GM18498 (cell line): Measurements from ENCODE around the gene ZNF564.
A peak's percentile ranks its signal among the peaks of the same experiment; 100 is the strongest.
"Not testable (repeated sequence)": the region's sequence is repeated elsewhere in the genome, so short reads cannot be mapped to it uniquely, and the experiment has no call there.

Source experiments
- ATAC-seq: cut with Tn5 transposase; IDR thresholded peaks from one replicate; pipeline ENCODE4 v1.9.1; 2021; ENCODE audit warnings: mild to moderate bottlenecking, moderate library complexity; ENCODE audit not compliant: unreplicated experiment

Gene ZNF564

DNA sequence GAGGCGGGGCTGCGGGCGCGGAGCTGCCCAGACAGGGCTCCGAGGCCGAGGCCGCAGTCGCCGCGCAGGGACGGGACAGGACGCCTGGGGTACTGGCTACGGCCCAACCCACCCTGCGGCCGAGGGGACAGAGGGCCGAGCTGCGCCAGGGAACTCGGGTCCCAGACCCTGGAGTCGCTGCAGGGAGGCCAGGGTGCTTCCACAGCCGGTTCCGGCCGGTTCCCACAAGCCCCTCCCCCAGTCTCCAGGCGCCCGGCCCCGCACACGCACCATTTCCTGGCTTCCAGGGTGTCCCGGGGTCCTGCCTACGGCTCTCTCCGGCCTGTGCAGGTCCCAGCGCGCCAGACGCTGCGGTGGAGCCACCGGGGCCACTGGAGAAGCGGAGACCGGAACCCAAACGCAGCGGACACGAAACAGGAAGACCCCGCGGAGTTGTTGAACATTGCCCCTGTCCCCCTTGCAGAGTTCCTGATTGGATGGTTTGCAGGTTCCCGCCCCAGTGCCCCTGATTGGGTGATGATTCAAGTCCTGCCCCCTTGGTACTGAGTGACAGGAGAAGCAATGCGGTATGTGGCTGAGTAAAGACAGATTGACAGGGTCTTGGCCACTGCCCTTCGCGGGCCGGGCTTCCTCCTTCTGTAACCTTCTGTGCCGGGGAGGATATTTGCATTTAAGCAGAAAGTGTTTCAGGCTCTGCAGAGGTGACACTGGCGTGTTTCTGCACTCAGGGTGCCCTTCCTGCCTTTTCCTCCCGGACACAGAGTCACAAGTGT is at the start of gene ZNF564:
TSS of gene ZNF564 (minus strand) at position 423 of the 773 bp plus-strand sequence. CDS start at position 273, 150 bp downstream.
- ATAC-seq, result peak; percentile 97

DNA sequence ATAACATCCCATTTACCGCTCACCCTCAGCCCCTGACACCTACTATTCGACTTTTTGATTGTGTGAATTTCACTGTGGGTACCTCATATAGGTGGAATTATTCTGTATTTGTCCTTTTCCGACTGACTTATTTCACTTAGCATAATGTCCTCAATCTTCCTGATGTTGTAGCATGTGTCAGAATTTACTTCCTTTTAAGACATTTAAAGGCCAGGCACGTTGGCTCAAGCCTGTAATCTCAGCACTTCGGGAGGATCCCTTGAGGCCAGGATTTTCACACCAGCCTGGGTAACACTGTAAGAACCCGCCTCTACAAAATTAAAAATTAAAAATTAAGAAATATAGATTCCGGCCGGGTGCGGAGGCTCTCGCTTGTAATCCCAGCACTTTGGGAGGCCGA is 46.3 kb upstream of the ZNF564 start:
- no peak for ATAC-seq

DNA sequence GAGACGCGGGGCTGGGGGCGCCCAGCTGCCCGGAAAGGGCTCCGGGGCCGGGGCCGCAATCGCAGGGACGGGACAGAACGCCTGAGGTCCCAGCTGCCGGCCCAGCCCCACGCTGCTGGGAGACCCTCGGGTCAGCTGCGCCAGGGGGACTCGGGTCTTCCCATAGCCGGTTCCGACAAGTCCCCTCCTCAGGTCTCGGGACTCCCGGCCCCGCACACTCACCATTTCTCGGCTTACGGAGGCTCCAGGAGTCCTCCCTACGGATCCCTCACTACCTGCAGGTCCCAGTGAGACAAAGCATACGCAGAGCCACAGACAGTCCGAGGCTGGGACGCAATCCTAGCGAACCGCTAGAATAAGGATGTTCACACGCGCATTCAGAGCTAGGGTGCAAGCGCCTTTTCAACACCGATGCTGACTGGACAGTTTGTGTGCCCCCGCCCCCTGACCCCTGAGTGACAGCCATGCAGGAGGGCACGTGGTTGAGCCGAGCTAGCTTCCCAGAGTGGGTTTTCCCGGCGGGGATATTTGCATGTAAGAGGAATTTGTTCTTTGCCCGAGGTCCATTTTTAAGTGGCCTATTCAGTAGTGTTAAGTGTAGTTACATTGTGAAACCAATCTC is 45.8 kb upstream of the ZNF564 start:
- ATAC-seq, result no peak

DNA sequence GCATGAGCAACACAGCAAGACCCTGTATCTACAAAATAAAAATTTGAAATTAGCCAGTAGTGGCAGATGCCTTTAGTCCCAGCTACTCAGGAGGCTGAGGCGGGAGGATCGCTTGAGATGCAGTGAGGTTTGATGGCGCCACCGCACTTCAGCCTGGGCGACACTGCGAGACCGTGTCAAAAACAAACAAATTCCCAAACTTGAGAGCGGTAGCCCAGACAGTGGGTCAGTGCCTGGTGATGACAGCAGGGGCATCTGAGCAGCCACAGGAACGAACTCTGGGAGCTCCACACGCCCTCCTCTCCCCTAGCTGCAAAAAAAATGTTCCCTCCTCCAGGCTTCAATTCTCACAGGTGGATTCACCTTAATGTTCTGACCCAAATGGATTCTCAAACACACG is 45.2 kb upstream of the ZNF564 start:
- ATAC-seq, result no peak

- ATAC-seq, result no peak
Observed at GRCh38 chr19:12581100-12581499, 29.8 kb upstream of the ZNF564 start.

DNA sequence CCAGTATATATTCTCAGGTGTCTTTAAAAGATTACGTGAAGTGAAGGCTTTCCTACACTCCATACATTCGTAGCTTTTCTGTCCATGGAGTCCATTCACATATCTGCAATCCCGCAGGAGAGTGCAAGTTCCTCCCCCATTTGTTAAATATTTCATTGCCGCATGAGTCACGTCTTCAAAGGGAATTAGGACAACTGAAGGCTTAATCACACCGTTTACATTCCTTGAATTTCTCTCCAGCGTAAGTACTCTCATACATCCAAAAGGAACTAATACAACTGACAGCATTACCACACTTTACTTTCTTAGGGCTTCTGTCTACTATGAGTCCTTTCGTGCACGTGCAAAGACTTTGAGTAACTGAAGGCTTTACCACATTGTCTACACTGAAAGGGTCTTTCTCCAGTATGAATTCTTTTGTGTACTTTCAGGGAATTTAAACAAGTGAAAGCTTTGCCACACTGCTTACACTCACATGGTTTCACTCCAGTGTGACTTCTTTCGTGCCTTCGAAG is 29.0 kb upstream of the ZNF564 start:
- ATAC-seq, result no peak

- ATAC-seq, result no peak
Observed at GRCh38 chr19:12578641-12579040, 27.4 kb upstream of the ZNF564 start.

DNA sequence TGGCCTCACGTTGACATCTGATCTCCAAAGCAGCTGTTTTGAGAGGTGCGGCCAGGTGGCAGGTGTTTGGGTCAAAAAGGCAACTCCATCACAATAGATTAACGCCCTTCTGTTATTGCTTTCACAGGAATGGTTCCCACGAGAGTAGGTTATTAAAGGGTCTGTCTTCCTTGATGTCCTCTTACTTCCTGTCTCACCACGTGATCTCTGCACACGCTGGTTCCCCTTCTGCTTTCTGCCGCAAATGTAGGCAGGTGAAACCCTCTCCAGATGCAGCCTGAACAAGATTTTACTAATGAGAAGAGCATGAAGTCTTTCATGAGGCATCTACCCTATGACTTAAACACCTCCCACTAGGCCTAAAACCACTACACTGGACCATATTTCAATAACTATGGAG is 22.8 kb upstream of the ZNF564 start:
- no peak for ATAC-seq

DNA sequence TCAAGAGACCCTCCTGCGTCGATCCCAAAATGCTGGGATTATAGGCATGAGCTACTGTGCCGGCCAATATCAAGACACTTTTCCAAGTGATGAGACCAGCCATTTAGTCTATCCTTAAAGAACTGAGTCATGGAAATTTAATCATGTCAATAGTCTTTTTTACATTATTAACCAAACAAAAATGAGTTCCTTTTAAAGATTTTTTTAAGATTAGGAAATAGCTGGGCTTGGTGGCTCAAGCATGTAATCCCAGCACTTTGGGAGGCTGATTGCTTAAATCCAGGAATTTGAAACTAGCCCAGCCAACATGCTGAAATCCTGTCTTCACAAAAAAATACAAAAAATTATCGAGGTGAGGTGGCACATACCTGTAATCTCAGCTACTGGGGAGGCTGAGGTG is 16.7 kb upstream of the ZNF564 start:
- no peak for ATAC-seq

GRCh38 chr19:12566380-12566779 is 15.1 kb upstream of the ZNF564 start:
- not testable (repeated sequence) for ATAC-seq

DNA sequence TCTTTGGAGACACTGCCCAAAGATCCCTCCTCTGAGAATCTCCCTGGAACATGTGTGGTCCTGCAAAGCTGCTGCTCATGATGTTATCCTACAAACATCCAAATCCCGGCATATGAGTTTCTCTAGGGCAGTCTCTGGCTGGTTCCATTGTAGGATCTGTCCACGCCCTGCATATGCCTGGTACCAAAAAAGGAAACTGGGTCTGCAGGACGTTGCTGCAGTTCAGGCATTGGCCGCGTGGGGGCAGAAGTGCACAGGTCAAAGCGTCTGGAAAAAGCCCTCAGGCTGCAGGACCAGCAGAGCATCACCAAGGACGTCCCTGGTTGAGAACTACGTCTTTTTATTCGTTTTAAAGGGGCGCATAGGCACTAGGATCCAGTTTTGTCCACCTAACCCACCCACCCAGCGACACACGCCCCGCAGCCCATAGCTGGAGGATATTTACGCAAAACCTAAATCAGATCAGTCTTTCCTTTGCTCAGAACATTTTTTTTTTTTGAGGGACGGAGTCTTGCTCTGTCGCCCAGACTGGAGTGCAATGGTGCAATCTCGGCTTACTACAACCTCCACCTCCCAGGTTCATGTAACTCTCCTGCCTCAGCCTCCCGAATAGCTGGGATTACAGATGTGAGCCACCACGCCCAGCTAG is 12.9 kb upstream of the ZNF564 start:
- no peak for ATAC-seq

GRCh38 chr19:12555456-12555930 is 4.2 kb upstream of the ZNF564 start:
- ATAC-seq, result no peak

DNA sequence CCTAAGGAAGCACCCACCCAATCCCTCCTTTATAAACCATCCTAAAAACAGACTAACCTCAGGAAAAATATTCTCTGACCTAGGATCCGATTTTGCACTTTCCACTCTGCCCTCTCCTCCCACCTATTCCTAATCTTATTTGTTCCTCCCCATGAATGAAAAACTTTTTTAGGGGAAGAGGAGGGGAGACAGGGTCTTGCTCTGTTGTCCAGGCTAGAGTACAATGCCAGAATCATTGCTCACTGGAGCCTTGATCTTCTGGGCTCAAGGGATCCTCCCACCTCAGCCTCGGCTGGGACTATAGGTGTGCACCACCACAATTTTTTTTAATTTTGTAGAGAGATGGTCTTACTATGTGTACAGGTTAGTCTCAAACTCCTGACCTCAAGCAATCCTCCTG is 4.4 kb downstream of the ZNF564 start:
- ATAC-seq, result no peak

- no peak for ATAC-seq
Observed at GRCh38 chr19:12546068-12546467, 5.2 kb downstream of the ZNF564 start.

- ATAC-seq, result no peak
Observed at GRCh38 chr19:12545267-12545666, 6.0 kb downstream of the ZNF564 start.

GRCh38 chr19:12544401-12544876 is 6.8 kb downstream of the ZNF564 start:
- ATAC-seq, result no peak

DNA sequence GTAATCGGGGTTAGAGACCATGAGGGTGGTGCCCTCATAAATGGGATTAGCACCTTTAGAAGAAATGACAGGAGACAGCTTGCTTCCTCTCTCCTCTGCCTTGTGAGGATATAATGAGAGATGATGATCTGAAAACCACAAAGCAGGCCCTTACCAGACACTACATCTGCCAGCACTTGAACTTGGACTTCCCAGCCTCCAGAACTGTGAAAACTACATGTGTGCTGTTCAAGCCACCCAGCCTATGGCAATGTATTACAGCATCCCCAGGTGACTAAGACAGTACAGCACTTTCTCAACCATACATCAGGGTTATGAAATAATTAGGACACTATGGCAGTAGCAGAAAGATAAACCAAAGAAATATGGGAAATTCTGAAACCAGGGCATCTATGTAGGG is 7.4 kb downstream of the ZNF564 start:
- no peak for ATAC-seq

DNA sequence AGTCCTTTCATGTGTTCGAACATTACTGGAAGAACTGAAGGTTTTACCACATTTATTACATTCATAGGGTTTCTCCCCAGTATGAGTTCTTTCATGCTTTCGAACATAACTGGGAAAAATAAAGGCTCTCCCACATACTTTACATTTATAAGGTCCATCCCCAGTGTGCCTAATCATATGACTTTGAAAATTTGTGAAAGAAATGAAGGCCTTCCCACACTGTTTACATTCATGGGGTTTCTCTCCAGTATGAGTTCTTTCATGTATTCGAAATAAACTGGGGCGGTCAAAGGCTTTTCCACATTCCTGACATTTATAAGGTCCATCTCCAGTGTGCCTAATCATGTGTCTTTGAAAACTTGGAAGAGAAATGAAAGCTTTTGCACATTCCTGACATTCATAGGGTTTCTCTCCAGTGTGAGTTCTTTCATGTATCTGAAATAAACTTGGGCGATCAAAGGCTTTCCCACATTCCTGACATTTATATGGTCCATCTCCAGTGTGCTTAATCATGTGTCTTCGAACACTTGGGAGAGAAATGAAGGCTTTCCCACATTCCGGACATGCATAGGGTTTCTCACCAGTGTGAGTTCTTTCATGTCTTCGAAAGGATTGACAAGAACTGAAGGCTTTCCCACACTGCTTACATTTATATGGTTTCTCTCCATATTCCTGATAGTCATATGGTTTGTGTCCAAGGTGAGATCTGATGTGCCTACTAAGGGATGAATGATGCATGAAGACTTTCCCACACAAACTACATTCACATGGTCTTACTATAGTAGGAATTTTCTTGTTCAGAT is 24.0 kb downstream of the ZNF564 start:
- ATAC-seq, result no peak

GRCh38 chr19:12526542-12526941 is 24.7 kb downstream of the ZNF564 start:
- no peak for ATAC-seq

DNA sequence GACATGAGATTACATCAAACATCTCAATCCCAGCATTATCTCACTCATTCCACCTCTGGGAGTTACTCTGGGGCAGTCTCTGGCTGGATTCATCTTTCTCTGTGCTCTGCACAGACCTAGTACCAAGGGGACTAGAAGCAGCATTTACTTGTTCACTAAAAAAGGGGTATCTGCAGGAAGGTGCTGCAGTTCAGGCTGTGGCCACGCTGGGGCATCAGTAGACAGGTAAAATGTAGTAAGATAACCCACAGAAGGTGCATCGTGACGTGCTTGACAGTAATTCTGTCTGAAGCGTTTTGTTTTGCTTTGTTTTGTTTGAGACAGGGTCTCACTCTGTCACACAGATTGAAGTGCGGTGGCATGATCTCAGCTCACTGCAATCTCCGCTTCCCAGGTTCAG is 29.3 kb downstream of the ZNF564 start:
- ATAC-seq, result no peak
